ENCODE data around the gene PCLO. TPM values are rescaled to one million over a fixed set of nuclear protein-coding genes. Genes with fewer than 3 reads are reported as not detected.

The PCLO gene
- total RNA-seq, 1 donor = 0.36 TPM

- Histone ChIP-seq H3K4me2 (ENCODE audit: insufficient read depth, low read length) (no peak overlapping the region), H3K27me3 (ENCODE audit: insufficient read depth, low read length) (no peaks in the 10 kb centered on the region), H3K4me1 (ENCODE audit: insufficient read depth, low read length) (no peaks in the 10 kb centered on the region), H3K36me3 (ENCODE audit: insufficient read depth, low read length) (no peaks in the 10 kb centered on the region), H3K4me3 (ENCODE audit: insufficient read depth, low read length) (no peak overlapping the region), H2AFZ (ENCODE audit: low read length) (no peak overlapping the region), H4K20me1 (ENCODE audit: insufficient read depth, low read length) (no peaks in the 10 kb centered on the region), H3K27ac (ENCODE audit: low read depth, low read length) (no peak overlapping the region), H3K9me3 (ENCODE audit: low read depth, low read length) (no peaks in the 10 kb centered on the region), H3K79me2 (ENCODE audit: insufficient read depth, low read length) (no peaks in the 10 kb centered on the region)
- DNase-seq (ENCODE audit: insufficient read length, low spot score, missing footprints) = no peak
- no peak for TF ChIP-seq CTCF (IDR thresholded peaks at IDR 0.05; ENCODE audit: extremely low read depth, low read depth, low read length)
These were observed 104.0 kb downstream of the PCLO start for GRCh38 chr7:83058667-83059066.

- TF ChIP-seq CTCF (IDR thresholded peaks at IDR 0.05; ENCODE audit: extremely low read depth, low read depth, low read length) = no peak
- DNase-seq (ENCODE audit: insufficient read length, low spot score, missing footprints) = no peak
- Histone ChIP-seq H3K4me2 (ENCODE audit: insufficient read depth, low read length) (no peak overlapping the region), H3K4me1 (ENCODE audit: insufficient read depth, low read length) (no peaks in the 10 kb centered on the region), H2AFZ (ENCODE audit: low read length) (no peak overlapping the region), H3K79me2 (ENCODE audit: insufficient read depth, low read length) (no peaks in the 10 kb centered on the region), H4K20me1 (ENCODE audit: insufficient read depth, low read length) (no peaks in the 10 kb centered on the region), H3K4me3 (ENCODE audit: insufficient read depth, low read length) (no peak overlapping the region), H3K27ac (ENCODE audit: low read depth, low read length) (no peak overlapping the region), H3K36me3 (ENCODE audit: insufficient read depth, low read length) (no peaks in the 10 kb centered on the region), H3K27me3 (ENCODE audit: insufficient read depth, low read length) (no peaks in the 10 kb centered on the region), H3K9me3 (ENCODE audit: low read depth, low read length) (no peaks in the 10 kb centered on the region)
These were observed 107.5 kb downstream of the PCLO start for GRCh38 chr7:83055197-83055596.

- Histone ChIP-seq H3K4me1 (ENCODE audit: insufficient read depth, low read length) (no peaks in the 10 kb centered on the region), H3K79me2 (ENCODE audit: insufficient read depth, low read length) (no peaks in the 10 kb centered on the region), H3K4me3 (ENCODE audit: insufficient read depth, low read length) (no peak overlapping the region), H3K4me2 (ENCODE audit: insufficient read depth, low read length) (no peak overlapping the region), H3K36me3 (ENCODE audit: insufficient read depth, low read length) (no peaks in the 10 kb centered on the region), H2AFZ (ENCODE audit: low read length) (no peak overlapping the region), H3K27me3 (ENCODE audit: insufficient read depth, low read length) (no peaks in the 10 kb centered on the region), H3K27ac (ENCODE audit: low read depth, low read length) (no peak overlapping the region), H4K20me1 (ENCODE audit: insufficient read depth, low read length) (no peaks in the 10 kb centered on the region), H3K9me3 (ENCODE audit: low read depth, low read length) (peaks cover under 1% of the 10 kb centered on the region)
- no peak for DNase-seq (ENCODE audit: insufficient read length, low spot score, missing footprints)
- TF ChIP-seq CTCF (IDR thresholded peaks at IDR 0.05; ENCODE audit: extremely low read depth, low read depth, low read length) = no peak
These were observed 108.2 kb downstream of the PCLO start for GRCh38 chr7:83054472-83054871.

GRCh38 chr7:83053965-83054364 lies 108.7 kb downstream of the PCLO start:
- Histone ChIP-seq H3K79me2 (ENCODE audit: insufficient read depth, low read length) (no peaks in the 10 kb centered on the region), H3K36me3 (ENCODE audit: insufficient read depth, low read length) (no peaks in the 10 kb centered on the region), H3K4me1 (ENCODE audit: insufficient read depth, low read length) (no peaks in the 10 kb centered on the region), H3K4me2 (ENCODE audit: insufficient read depth, low read length) (no peak overlapping the region), H3K9me3 (ENCODE audit: low read depth, low read length) (peaks cover 5% of the 10 kb centered on the region), H4K20me1 (ENCODE audit: insufficient read depth, low read length) (no peaks in the 10 kb centered on the region), H3K4me3 (ENCODE audit: insufficient read depth, low read length) (no peak overlapping the region), H3K27me3 (ENCODE audit: insufficient read depth, low read length) (no peaks in the 10 kb centered on the region), H2AFZ (ENCODE audit: low read length) (no peak overlapping the region), H3K27ac (ENCODE audit: low read depth, low read length) (no peak overlapping the region)
- DNase-seq (ENCODE audit: insufficient read length, low spot score, missing footprints) = no peak
- no peak for TF ChIP-seq CTCF (IDR thresholded peaks at IDR 0.05; ENCODE audit: extremely low read depth, low read depth, low read length)

Measured in osteoblast (primary cell).